ENCODE results near the gene ADCY10.
"Not testable (repeated sequence)": the region's sequence is repeated elsewhere in the genome, so short reads cannot be mapped to it uniquely, and the experiment has no call there.

Gene ADCY10

DNA sequence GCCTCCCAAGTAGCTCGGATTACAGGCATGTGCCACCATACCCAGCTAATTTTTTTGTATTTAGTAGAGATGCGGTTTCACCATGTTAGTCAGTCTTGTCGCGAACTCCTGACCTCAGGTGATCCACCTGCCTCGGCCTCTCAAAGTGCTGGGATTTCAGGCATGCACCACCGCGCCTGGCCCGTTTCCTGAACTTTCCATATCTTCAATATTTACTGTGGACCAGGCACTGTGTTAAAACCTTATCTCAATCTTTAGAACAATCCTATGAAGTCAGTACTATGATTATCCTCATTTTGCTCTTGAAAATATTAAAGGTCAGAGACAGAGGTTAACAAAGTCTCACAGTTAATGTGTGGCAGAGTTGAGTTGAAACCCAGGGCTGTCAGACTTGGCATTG lies 1.6 kb upstream of the ADCY10 start:
- no peak for DNase-seq
- no peak for TF ChIP-seq GATA1 (IDR thresholded peaks at IDR 0.05; ENCODE audit: low read depth, low read length)
- TF ChIP-seq POLR2A (IDR thresholded peaks at IDR 0.05; ENCODE audit: low read length): no peak

DNA sequence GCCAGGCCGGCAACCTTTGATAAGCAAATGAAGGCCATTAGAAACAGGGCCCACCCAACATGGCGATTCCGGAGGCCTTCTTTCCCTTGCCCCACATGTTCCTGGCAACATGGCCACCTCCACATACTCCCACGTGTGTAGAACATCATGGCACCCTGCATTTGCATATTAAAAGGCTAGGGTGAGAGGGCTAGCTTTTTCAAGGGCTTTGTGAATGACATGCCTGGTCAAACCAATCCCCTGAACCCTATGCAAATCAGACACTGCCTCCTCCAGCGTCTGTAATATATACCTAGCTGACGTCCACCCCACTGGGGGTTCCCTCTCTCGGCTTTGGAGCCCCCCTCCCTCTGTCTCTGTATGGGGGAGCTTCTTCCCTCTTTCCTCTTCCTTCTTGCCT lies 1.6 kb downstream of the ADCY10 start:
- DNase-seq: no peak
- no peak for TF ChIP-seq GATA1 (IDR thresholded peaks at IDR 0.05; ENCODE audit: low read depth, low read length)
- no peak for TF ChIP-seq POLR2A (IDR thresholded peaks at IDR 0.05; ENCODE audit: low read length)

DNA sequence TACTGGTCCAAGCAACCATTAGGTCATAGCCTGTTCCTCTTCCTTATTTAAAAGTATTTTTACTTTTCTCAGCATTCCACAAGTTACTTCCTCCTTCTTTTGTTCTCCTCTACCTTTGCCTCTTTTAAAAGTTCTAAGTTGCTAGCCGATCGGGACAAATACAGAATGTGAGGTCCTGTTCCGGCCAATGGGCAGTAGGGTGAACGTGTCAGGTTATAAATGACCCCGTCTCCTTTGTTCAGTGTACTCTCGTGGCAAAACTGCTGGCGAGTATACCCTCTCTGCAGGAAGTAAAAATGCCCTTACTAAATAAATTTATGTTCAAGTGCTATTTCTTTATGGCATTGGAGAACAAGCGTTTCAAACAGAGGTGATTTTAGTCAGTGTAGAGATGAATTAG lies 2.5 kb downstream of the ADCY10 start:
- no peak for DNase-seq
- no peak for TF ChIP-seq GATA1 (IDR thresholded peaks at IDR 0.05; ENCODE audit: low read depth, low read length)
- no peak for TF ChIP-seq POLR2A (IDR thresholded peaks at IDR 0.05; ENCODE audit: low read length)

DNA sequence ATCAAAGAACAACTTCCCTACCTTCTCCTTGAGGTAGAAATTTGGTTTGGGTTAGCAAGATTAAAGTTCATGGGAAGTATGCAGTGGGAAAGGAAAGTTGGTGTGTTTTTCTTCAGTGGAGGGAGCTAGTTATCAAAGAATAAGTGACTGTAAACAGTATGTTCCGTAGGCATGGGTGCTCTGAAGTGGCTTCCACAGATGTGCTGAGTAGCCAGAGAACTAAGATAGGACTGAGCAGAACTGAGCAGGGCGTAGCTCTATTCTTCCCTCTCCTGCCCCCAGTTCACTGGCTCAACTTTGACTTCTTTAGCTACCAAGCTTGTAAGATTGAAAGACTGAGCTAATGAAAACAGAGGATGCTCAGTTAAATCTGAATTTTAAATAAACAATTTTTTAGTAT lies 3.4 kb downstream of the ADCY10 start:
- TF ChIP-seq GATA1 (IDR thresholded peaks at IDR 0.05; ENCODE audit: low read depth, low read length) (no peak), POLR2A (IDR thresholded peaks at IDR 0.05; ENCODE audit: low read length) (no peak)
- no peak for DNase-seq

DNA sequence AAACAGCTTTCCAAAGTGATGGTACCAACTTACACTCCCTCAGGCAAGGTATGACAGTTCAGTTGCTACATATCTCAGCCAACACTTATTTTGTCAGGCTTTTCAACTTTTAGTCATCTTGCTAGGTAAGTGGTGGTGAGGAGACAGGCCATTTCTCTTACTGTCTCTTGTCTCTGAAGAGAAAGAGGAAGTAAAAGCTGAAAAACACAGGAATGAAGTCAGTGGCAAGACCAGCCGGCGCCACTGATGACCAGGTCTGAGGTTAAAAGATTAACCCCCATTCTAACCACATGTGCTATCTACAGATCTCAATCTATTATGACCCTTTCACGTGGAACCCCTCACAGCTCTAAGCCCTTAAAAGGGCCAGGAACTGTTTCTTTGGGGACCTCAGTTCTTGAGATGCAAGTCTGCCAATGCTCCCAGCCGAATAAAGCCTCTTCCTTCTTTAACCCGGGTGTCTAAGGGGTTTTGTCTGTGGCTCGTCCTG lies 4.2 kb downstream of the ADCY10 start:
- DNase-seq: peak; percentile 35 to 56
- no peak for TF ChIP-seq POLR2A (IDR thresholded peaks at IDR 0.05; ENCODE audit: low read length)
- no peak for TF ChIP-seq GATA1 (IDR thresholded peaks at IDR 0.05; ENCODE audit: low read depth, low read length)

DNA sequence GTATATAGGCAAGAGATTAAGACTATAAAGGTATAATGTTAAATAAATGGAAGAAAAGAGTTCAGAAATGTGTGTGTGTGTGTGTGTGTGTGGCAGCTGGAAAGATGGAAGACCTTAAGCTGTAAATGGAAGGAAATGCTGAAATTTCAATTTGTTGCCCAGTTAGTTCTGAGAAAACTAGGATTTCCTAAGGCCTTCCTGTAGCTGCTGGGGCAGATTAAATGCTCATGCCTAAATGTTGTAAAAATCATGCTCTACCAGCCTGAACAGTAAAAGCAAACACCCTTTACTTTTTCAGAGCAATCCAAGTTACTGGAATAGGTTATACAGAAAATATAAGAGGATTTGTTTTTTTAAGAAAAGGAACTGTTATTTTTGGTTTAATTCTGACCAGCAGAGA lies 8.3 kb downstream of the ADCY10 start:
- TF ChIP-seq GATA1 (IDR thresholded peaks at IDR 0.05; ENCODE audit: low read depth, low read length) (no peak), POLR2A (IDR thresholded peaks at IDR 0.05; ENCODE audit: low read length) (no peak)
- no peak for DNase-seq

DNA sequence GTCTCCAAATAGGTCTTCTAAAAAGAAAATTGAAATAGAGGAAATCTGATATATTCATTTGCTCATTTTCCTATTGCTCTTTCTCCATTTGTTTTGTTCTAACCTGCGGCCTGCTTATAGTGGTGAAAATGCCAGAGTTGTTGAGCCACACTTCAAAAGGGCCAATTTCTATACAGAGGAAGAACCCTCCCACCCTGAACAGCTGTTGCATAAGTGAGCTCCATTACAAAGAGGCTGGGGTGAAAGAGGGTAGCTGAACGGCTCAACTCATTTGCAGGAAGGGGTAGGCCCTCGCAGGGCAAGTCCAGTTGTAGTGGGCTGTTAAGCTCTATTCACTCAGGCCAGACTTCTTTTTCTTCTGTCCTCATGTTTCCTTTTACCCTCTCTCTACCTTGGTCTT lies 8.8 kb downstream of the ADCY10 start:
- DNase-seq: no peak
- TF ChIP-seq GATA1 (IDR thresholded peaks at IDR 0.05; ENCODE audit: low read depth, low read length): no peak
- TF ChIP-seq POLR2A (IDR thresholded peaks at IDR 0.05; ENCODE audit: low read length): no peak

DNA sequence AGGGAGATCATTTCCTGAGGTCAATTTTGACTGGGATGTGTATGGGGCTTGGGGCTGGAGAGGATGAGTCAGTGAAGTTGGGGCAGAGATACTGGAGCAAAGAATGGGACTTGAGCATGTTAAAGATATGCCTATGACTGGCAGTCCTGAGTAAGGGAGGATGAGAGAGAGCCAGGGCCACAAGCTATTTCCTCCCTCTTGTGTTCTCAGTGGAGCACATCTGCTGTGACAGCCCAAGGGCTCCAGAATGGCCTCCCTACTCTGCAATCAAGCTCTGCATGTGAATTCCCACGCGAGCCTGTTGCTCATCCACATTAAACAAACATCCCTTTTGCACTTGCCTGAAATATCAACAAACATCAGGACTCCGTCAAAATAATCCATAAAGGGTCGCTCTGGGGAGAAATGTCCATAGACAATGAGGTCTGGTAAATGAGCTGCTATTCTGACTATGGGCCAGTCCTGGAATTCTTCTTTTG lies 9.2 kb downstream of the ADCY10 start:
- DNase-seq: peak in 1 of 2 experiments; percentile 44
- TF ChIP-seq POLR2A (IDR thresholded peaks at IDR 0.05; ENCODE audit: low read length) (no peak), GATA1 (IDR thresholded peaks at IDR 0.05; ENCODE audit: low read depth, low read length) (no peak)

DNA sequence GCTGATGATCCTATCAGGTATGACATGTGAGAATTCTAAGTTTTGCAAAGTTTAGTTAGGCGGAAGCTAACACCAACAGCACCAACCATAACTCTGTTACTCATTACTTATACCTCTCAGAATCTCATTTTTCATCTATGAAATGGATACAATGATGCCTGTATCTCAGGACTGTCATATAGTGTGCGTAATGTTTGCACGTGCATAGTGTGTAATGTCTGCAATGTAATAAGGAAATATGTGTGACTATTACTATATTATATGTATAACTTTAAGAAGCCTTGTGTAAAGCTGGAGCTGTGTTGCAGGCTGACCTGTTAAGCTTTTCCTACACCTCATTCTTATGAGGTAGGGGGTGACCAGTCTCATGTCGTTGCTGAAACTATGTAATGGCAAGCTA lies 13.0 kb downstream of the ADCY10 start:
- no peak for DNase-seq
- TF ChIP-seq POLR2A (IDR thresholded peaks at IDR 0.05; ENCODE audit: low read length) (no peak), GATA1 (IDR thresholded peaks at IDR 0.05; ENCODE audit: low read depth, low read length) (no peak)

DNA sequence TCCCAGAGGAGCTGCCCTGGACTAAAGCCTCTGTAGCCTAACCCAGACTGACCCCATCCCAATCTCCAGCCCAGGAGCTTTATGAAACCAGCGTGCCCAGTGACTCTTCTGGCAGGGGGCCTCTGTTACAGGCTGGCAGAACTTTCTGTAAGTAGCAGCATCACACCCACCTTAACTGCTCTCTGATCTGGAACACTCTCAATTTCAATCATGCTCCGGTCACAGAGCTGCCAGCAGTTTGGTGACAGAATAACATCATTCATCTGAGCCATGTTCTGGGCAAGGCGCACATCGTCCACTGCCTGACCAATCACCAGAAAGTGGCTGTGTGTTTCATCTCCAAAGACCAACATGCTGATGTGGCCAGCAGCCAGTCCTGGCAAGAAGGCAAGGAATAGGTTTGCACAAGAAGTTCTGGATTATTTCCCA lies 14.7 kb downstream of the ADCY10 start:
- no peak for TF ChIP-seq POLR2A (IDR thresholded peaks at IDR 0.05; ENCODE audit: low read length)
- DNase-seq: no peak

DNA sequence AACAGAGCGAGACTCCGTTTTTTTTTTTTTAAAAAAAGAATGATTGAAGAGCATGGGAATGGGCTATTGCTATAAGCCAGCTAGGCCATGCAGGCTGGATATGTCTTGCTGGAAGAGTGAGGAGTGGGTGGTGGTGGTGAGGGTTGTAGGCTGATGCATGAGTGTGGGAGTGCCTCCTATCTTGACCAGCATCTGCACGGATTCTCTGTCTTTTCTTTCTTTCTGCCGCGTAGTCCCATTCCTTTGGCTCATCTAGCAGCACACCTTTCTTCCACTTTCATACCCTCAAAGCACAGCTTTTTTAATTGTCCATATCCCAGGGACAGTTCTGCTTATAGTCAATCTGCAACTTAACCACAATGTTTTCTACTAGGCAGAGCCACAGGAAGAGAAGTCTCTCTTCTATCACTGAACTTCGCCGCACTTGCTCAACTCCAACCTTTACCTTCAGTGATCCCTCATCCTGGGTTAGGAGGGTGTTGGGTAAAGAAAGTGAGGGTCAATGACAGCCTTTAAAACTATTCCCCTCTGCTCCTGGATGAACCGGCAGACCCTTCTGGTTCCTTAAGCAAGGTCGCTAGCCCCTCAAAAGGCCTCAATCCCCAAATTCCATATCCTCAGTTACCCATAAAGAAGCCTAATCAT lies 15.2 kb downstream of the ADCY10 start:
- DNase-seq: no peak
- TF ChIP-seq GATA1 (IDR thresholded peaks at IDR 0.05; ENCODE audit: low read depth, low read length) (no peak), POLR2A (IDR thresholded peaks at IDR 0.05; ENCODE audit: low read length) (no peak)

DNA sequence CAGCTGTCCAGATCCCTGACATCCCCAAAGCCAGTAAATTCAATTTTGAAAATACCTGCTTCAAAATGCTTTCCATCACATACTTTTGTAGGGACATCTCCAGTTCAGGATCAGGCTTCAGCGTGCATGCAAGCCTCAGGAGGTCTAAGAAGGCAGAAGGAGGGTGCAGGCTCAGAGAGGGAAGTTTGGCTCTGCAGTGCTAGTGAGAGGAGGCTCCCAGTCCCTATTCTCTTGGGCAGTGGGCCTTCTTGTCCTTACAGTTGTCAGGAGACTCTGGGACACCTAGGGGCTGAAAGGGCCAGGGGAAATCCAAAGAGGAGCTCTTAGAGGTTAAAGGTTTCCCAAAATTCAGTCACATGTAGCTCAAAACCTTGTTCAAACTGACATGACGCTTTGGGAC lies 20.1 kb downstream of the ADCY10 start:
- TF ChIP-seq POLR2A (IDR thresholded peaks at IDR 0.05; ENCODE audit: low read length): no peak
- no peak for TF ChIP-seq GATA1 (IDR thresholded peaks at IDR 0.05; ENCODE audit: low read depth, low read length)

DNA sequence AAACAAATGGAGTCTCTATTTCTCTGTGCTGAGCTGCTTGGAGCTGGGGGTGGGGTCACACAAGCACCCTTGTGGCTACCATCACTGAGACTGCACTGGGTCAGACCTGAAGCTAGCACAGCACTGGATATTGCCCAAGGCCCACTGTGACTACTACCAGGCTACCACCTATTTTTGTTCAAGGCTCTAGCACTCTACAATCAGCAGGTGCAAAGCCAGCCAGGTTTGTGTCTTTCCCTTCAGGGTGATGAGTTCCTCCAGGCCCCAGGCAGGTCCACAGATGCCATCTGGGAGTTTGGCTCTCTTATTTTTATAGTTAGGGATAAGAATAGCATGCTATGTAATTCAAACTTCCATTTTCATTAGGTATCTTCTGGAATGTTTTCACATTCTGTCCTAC lies 23.5 kb downstream of the ADCY10 start:
- TF ChIP-seq GATA1 (IDR thresholded peaks at IDR 0.05; ENCODE audit: low read depth, low read length) (no peak), POLR2A (IDR thresholded peaks at IDR 0.05; ENCODE audit: low read length) (no peak)

More for the DNA sequence above, 20.1 kb downstream of the ADCY10 start:
- no peak for DNase-seq

DNA sequence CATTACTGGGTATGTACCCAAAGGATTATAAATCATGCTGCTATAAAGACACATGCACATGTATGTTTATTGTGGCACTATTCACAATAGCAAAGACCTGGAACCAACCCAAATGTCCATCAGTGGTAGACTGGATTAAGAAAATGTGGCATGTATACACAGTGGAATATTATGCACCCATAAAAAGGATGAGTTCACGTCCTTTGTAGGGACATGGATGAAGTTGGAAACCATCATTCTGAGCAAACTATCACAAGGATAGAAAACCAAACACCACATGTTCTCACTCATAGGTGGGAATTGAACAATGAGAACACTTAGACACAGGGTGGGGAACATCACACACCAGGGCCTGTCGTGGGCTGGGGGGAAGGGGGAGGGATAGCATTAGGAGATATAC lies 26.7 kb downstream of the ADCY10 start:
- DNase-seq: not testable (repeated sequence)

More for the DNA sequence above, 23.5 kb downstream of the ADCY10 start:
- DNase-seq: no peak

DNA sequence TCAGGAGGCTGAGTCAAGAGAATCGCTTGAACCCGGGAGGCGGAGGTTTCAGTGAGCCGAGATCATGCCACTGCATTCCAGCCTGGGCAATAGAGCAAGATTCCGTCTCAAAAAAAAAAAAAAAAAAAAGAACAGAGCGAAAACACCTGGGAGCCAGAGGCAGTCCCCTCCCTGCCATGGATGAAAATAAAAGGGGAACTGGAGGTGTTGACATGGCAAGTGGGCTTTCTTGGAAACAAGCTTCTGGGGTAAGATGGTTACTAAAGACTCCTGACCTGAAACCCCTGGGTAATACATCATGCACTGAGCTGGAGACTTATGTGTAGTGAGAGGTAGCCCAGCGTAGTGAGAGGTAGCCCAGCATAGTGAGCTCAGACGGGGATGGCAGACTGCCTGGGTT lies 31.6 kb downstream of the ADCY10 start:
- TF ChIP-seq GATA1 (IDR thresholded peaks at IDR 0.05; ENCODE audit: low read depth, low read length) (no peak), POLR2A (IDR thresholded peaks at IDR 0.05; ENCODE audit: low read length) (no peak)
- no peak for DNase-seq
